HepG2 (cell line): ENCODE data around the gene SGCG.

Source experiments
- KDM1A ChIP-seq: IDR thresholded peaks from 2 replicates; pipeline ENCODE4 v1.6.1; 2016; ENCODE audit warnings: missing compliant biosample characterization
- NKX3-1 ChIP-seq: sonication (generic); formaldehyde crosslinking; IDR thresholded peaks from 2 replicates; pipeline ENCODE4 v1.5.0; 2020; ENCODE audit warnings: missing genetic modification reagents
- PCBP1 ChIP-seq: fragments of 200-400 bp; formaldehyde crosslinking; IDR thresholded peaks from 2 replicates; pipeline ENCODE4 v1.6.1; 2017; ENCODE audit warnings: mild to moderate bottlenecking, low read depth, low read length, borderline replicate concordance
- SRF ChIP-seq: IDR thresholded peaks from 2 replicates; pipeline ENCODE4 v1.6.1; 2011; ENCODE audit warnings: mild to moderate bottlenecking, low read depth, low read length, moderate library complexity
- TAF1 ChIP-seq: sonication (generic); formaldehyde crosslinking; IDR thresholded peaks from 2 replicates; pipeline ENCODE4 v1.4.0; 2020; ENCODE audit warnings: missing genetic modification reagents
- ZNF274 ChIP-seq: sonication (generic); formaldehyde crosslinking; IDR thresholded peaks from 2 replicates; pipeline ENCODE4 v1.5.1; 2020; ENCODE audit warnings: mild to moderate bottlenecking, missing genetic modification reagents

GRCh38 chr13:23140492-23140891 is 40.3 kb upstream of the SGCG start:
- TF ChIP-seq PCBP1 = no peak
- TF ChIP-seq ZNF274 = no peak
- no peak for TF ChIP-seq NKX3-1 (CRISPR knock-in tag)
- TF ChIP-seq KDM1A (CRISPR knock-in tag) = no peak
- no peak for TF ChIP-seq SRF
- no peak for TF ChIP-seq TAF1 (CRISPR knock-in tag)
